Smooth muscle cell (in vitro differentiated cells): ENCODE data around the gene DLGAP1. TPM values are rescaled to one million over a fixed set of nuclear protein-coding genes. Genes with fewer than 3 reads are reported as not detected.

Experiments used
- DNase-seq: peaks from one replicate; lab custom pipeline; 2025; ENCODE audit not compliant: unreplicated experiment; lab: John Stamatoyannopoulos, UW
- H2AFZ ChIP-seq: fragments of 200-600 bp; sonication (generic); 2 replicates; pipeline ENCODE4 v1.6.0; 2016; ENCODE audit warnings: antibody characterized with exemption, low read depth, mild to moderate bottlenecking
- H3F3A ChIP-seq: fragments of 200-600 bp; sonication (generic); 2 replicates; pipeline ENCODE4 v1.6.0; 2017; ENCODE audit warnings: antibody characterized with exemption, low read depth
- H3K27ac ChIP-seq: fragments of 200-600 bp; sonication (generic); 2 replicates; pipeline ENCODE4 v1.5.1; 2016; ENCODE audit warnings: low read depth, mild to moderate bottlenecking
- H3K27me3 ChIP-seq: fragments of 200-600 bp; sonication (generic); 2 replicates; pipeline ENCODE4 v1.6.1; 2016; ENCODE audit warnings: low read depth, mild to moderate bottlenecking
- H3K36me3 ChIP-seq: fragments of 200-600 bp; sonication (generic); 2 replicates; pipeline ENCODE4 v1.5.1; 2016; ENCODE audit warnings: low read depth
- H3K4me1 ChIP-seq: fragments of 200-600 bp; sonication (generic); 2 replicates; pipeline ENCODE4 v1.5.1; 2016; ENCODE audit warnings: low read depth
- H3K4me2 ChIP-seq: fragments of 200-600 bp; sonication (generic); 2 replicates; pipeline ENCODE4 v1.6.0; 2016; ENCODE audit warnings: mild to moderate bottlenecking
- H3K4me3 ChIP-seq: fragments of 200-600 bp; sonication (generic); 2 replicates; pipeline ENCODE4 v1.5.1; 2016; ENCODE audit warnings: mild to moderate bottlenecking
- H3K79me2 ChIP-seq: fragments of 200-600 bp; sonication (generic); 2 replicates; pipeline ENCODE4 v1.6.0; 2016; ENCODE audit warnings: low read depth, mild to moderate bottlenecking
- H3K9ac ChIP-seq: fragments of 200-600 bp; sonication (generic); 2 replicates; pipeline ENCODE4 v1.6.0; 2016; ENCODE audit warnings: low read depth
- H3K9me3 ChIP-seq: fragments of 200-600 bp; sonication (generic); replicated peaks from 2 replicates; pipeline ENCODE4 v1.5.1; 2016; ENCODE audit warnings: low read depth
- H4K20me1 ChIP-seq: fragments of 200-600 bp; sonication (generic); 2 replicates; pipeline ENCODE4 v1.6.0; 2016; ENCODE audit warnings: low read depth
- WGBS: methylation state at CpG from one replicate; pipeline ENCODE4 v1.1.7; 2016; ENCODE audit warnings: low lambda C conversion rate; 5-methylcytosine and 5-hydroxymethylcytosine counted together
- polyA plus RNA-seq: library from polyadenylated mRNA; unstranded; fragments of >200 nt; fragmentation: Nextera tagmentation; extraction: Ambion mirVana; gene quantifications from 2 replicates; pipeline ENCODE4 v1.2.1, GENCODE V29; 2016
- total RNA-seq: library from RNA; depleted of rRNA; stranded (reverse); fragments of >200 nt; gene quantifications from 2 replicates; pipeline ENCODE4 v1.2.3, GENCODE V29; 2014
- TF ChIP-seq, protein P1 (sequence below): fragments of 200-600 bp; sonication (generic); IDR thresholded peaks from 2 replicates; pipeline ENCODE4 v1.5.1; 2017; ENCODE audit warnings: borderline replicate concordance, mild to moderate bottlenecking, antibody characterized with exemption; ENCODE audit not compliant: insufficient read depth, poor library complexity, severe bottlenecking

DLGAP1 gene
- total and polyA plus RNA-seq, 2 experiments from 2014 or later, result 2.6 to 11.3 TPM

DNA sequence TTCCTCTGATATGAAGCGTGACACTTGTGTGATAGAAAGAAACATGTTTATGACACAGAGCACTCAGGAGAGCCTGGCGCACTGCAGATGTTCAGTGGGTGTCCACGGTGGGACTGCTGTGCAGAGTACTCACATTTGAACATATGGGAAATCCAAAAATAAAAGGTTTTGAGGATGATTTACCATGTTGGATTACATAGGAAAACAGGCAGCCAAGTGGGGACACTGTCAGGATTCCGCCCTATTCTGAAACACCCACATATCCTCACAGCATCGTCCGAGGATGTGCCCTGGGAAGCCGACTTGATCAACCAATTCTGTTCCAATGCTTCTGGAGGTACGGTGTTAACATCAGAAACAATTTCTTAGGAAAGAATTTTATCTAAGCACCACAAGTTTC is 741.4 kb downstream of the DLGAP1 start:
- no peaks in the 10 kb centered on the region for H3K27me3 ChIP-seq
- H3K27ac ChIP-seq, result peak overlapping the region; percentile 71
- H3K4me3 ChIP-seq, result no peak overlapping the region
- H3K4me1 ChIP-seq, result peaks cover 19% of the 10 kb centered on the region
- H3K9ac ChIP-seq, result no peak overlapping the region
- no peaks in the 10 kb centered on the region for H3K79me2 ChIP-seq
- H3K4me2 ChIP-seq, result peak overlapping the region; percentile 72
- no peak overlapping the region for H2AFZ ChIP-seq
- peaks cover 21% of the 10 kb centered on the region for H3F3A ChIP-seq
- 91% methylated on average over 8 of the region's 8 CpGs for whole genome bisulfite sequencing
- no peak for DNase-seq
- TF ChIP-seq, protein P1, sequence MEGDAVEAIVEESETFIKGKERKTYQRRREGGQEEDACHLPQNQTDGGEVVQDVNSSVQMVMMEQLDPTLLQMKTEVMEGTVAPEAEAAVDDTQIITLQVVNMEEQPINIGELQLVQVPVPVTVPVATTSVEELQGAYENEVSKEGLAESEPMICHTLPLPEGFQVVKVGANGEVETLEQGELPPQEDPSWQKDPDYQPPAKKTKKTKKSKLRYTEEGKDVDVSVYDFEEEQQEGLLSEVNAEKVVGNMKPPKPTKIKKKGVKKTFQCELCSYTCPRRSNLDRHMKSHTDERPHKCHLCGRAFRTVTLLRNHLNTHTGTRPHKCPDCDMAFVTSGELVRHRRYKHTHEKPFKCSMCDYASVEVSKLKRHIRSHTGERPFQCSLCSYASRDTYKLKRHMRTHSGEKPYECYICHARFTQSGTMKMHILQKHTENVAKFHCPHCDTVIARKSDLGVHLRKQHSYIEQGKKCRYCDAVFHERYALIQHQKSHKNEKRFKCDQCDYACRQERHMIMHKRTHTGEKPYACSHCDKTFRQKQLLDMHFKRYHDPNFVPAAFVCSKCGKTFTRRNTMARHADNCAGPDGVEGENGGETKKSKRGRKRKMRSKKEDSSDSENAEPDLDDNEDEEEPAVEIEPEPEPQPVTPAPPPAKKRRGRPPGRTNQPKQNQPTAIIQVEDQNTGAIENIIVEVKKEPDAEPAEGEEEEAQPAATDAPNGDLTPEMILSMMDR, result no peak
- H3K36me3 ChIP-seq, result no peaks in the 10 kb centered on the region
- H4K20me1 ChIP-seq, result no peaks in the 10 kb centered on the region
- no peaks in the 10 kb centered on the region for H3K9me3 ChIP-seq

DNA sequence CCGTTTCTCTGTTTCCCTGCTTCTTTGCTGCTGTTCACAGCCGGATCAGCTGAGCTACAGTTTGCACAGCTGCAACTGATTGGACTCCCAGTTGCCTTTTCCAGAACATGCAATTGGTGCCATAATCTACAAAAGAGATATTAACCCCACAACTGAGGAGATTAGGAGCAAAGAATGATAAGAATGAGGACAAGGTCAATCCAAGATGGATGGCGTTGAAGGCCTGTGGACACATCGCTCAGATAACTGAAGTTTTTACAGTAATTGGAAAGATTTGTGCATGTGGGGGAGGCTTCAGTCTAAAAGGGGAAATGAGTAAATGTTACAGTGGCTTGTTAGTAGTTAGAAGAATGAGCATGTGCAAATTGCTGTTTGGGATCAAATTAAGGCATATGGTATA is 741.9 kb downstream of the DLGAP1 start:
- Histone ChIP-seq H3K27ac (peak overlapping the region; percentile 71), H3K79me2 (no peaks in the 10 kb centered on the region), H3K9ac (peak overlapping the region; percentile 40), H3K4me1 (peaks cover 19% of the 10 kb centered on the region), H3K27me3 (no peaks in the 10 kb centered on the region), H3F3A (peaks cover 21% of the 10 kb centered on the region), H3K36me3 (no peaks in the 10 kb centered on the region), H3K4me2 (peak overlapping the region; percentile 72), H4K20me1 (no peaks in the 10 kb centered on the region), H3K4me3 (no peak overlapping the region), H3K9me3 (no peaks in the 10 kb centered on the region), H2AFZ (peak overlapping the region; percentile 84)
- 27% methylated on average over 4 of the region's 4 CpGs for WGBS
- TF ChIP-seq, protein P1, result no peak
- no peak for DNase-seq

DNA sequence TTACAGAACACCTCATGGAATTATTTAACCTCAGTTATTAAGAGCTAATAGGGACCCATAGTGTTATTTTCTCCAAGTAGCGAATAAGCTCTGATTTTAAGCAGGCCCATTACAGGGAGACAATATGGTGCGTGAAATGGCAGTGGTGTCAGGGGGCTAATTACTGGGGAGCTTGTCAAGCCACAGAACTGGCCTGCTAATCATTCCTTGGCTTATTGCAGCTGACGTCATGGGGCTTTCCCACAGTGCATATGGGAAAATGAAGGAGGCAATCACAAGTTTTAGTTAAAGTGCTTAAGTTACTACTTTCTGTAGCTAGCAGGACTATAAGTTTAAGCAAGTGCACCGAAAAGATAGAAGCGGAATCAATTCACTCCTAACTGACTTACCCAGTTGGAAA is 742.6 kb downstream of the DLGAP1 start:
- H3K27ac ChIP-seq, result peak overlapping the region; percentile 71
- no peak overlapping the region for H3K4me3 ChIP-seq
- no peaks in the 10 kb centered on the region for H3K9me3 ChIP-seq
- H3K4me1 ChIP-seq, result peaks cover 19% of the 10 kb centered on the region
- no peaks in the 10 kb centered on the region for H3K27me3 ChIP-seq
- peaks cover 21% of the 10 kb centered on the region for H3F3A ChIP-seq
- H4K20me1 ChIP-seq, result no peaks in the 10 kb centered on the region
- peak overlapping the region; percentile 40 for H3K9ac ChIP-seq
- H3K4me2 ChIP-seq, result peak overlapping the region; percentile 72
- DNase-seq, result no peak
- no peaks in the 10 kb centered on the region for H3K36me3 ChIP-seq
- TF ChIP-seq, protein P1, result no peak
- WGBS, result 63% methylated on average over 5 of the region's 5 CpGs
- peak overlapping the region; percentile 84 for H2AFZ ChIP-seq
- no peaks in the 10 kb centered on the region for H3K79me2 ChIP-seq

DNA sequence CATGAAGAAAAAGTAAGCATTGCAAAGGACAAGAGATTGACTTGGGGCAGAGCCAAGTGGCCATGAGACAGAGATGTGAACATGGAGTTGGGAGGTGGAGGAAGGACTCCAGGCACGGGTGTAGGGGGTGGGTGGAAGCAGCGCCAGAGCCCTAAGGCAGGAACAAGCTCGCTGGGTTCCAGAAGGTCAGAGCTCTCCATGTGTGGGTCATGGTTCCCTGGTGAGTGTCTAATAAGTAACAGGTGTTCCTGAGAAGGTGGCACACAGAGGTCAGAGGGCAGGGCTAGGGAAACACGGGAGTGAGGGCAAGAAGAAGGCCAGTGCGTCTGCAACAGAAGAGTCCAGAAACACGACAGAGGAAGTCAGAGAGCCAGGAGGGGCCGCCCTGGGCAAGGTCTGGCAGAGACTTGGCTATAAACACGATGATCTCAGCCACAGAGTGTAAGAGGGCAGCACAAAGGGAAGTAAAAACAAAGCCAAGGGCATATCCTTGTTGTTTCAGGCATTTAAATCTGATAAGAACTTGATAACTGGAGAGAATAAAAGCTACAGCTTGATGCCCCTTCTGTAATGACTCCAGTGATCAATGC is 744.3 kb downstream of the DLGAP1 start:
- Histone ChIP-seq H3K9me3 (no peaks in the 10 kb centered on the region), H4K20me1 (no peaks in the 10 kb centered on the region), H3K79me2 (no peaks in the 10 kb centered on the region), H3K4me3 (no peak overlapping the region), H2AFZ (no peak overlapping the region), H3K4me1 (peaks cover 19% of the 10 kb centered on the region), H3K9ac (no peak overlapping the region), H3K27me3 (no peaks in the 10 kb centered on the region), H3K27ac (no peak overlapping the region), H3K4me2 (no peak overlapping the region), H3F3A (peaks cover 23% of the 10 kb centered on the region), H3K36me3 (no peaks in the 10 kb centered on the region)
- 64% methylated on average over 8 of the region's 8 CpGs for WGBS
- TF ChIP-seq, protein P1, result no peak
- no peak for DNase-seq
